Measurements from ENCODE around the gene ANKRD27.
A peak's percentile ranks its signal among the peaks of the same experiment; 100 is the strongest.

ANKRD27 gene

GRCh38 chr19:32649751-32650150, 25.2 kb downstream of the ANKRD27 start:
- H3K4me3 Mint-ChIP-seq, result no peak overlapping the region
- peaks cover 9% of the 10 kb centered on the region for H3K36me3 Mint-ChIP-seq
- H3K4me1 Mint-ChIP-seq, result no peaks in the 10 kb centered on the region
- H3K9me3 Mint-ChIP-seq, result no peaks in the 10 kb centered on the region
- H3K27ac Mint-ChIP-seq, result no peak overlapping the region
- no peaks in the 10 kb centered on the region for H3K27me3 Mint-ChIP-seq

GRCh38 chr19:32647361-32647760, 27.6 kb downstream of the ANKRD27 start:
- no peaks in the 10 kb centered on the region for H3K27me3 Mint-ChIP-seq
- H3K36me3 Mint-ChIP-seq, result peaks cover 9% of the 10 kb centered on the region
- H3K4me3 Mint-ChIP-seq, result no peak overlapping the region
- H3K27ac Mint-ChIP-seq, result no peak overlapping the region
- no peaks in the 10 kb centered on the region for H3K9me3 Mint-ChIP-seq
- H3K4me1 Mint-ChIP-seq, result peaks cover 16% of the 10 kb centered on the region

- Mint-ChIP-seq H3K36me3 (peaks cover 14% of the 10 kb centered on the region), H3K4me1 (peaks cover 24% of the 10 kb centered on the region), H3K27ac (no peak overlapping the region), H3K4me3 (no peak overlapping the region), H3K27me3 (no peaks in the 10 kb centered on the region), H3K9me3 (no peaks in the 10 kb centered on the region)
These were observed 28.4 kb downstream of the ANKRD27 start for GRCh38 chr19:32646556-32646955.

- H3K27ac Mint-ChIP-seq, result no peak overlapping the region
- H3K27me3 Mint-ChIP-seq, result no peaks in the 10 kb centered on the region
- H3K4me1 Mint-ChIP-seq, result peaks cover 27% of the 10 kb centered on the region
- peak overlapping the region; percentile 20 for H3K4me3 Mint-ChIP-seq
- no peaks in the 10 kb centered on the region for H3K9me3 Mint-ChIP-seq
- H3K36me3 Mint-ChIP-seq, result peaks cover 17% of the 10 kb centered on the region
These were observed 32.2 kb downstream of the ANKRD27 start for GRCh38 chr19:32642771-32643170.

GRCh38 chr19:32638625-32639024, 36.4 kb downstream of the ANKRD27 start:
- H3K27me3 Mint-ChIP-seq, result no peaks in the 10 kb centered on the region
- peaks cover 15% of the 10 kb centered on the region for H3K36me3 Mint-ChIP-seq
- H3K4me3 Mint-ChIP-seq, result no peak overlapping the region
- peaks cover 23% of the 10 kb centered on the region for H3K4me1 Mint-ChIP-seq
- no peak overlapping the region for H3K27ac Mint-ChIP-seq
- H3K9me3 Mint-ChIP-seq, result no peaks in the 10 kb centered on the region

GRCh38 chr19:32637480-32637879, 37.5 kb downstream of the ANKRD27 start:
- Mint-ChIP-seq H3K27ac (no peak overlapping the region), H3K36me3 (peaks cover 15% of the 10 kb centered on the region), H3K9me3 (no peaks in the 10 kb centered on the region), H3K27me3 (no peaks in the 10 kb centered on the region), H3K4me3 (no peak overlapping the region), H3K4me1 (peaks cover 11% of the 10 kb centered on the region)

- H3K9me3 Mint-ChIP-seq, result no peaks in the 10 kb centered on the region
- no peaks in the 10 kb centered on the region for H3K27me3 Mint-ChIP-seq
- H3K36me3 Mint-ChIP-seq, result peaks cover 4% of the 10 kb centered on the region
- H3K4me1 Mint-ChIP-seq, result no peaks in the 10 kb centered on the region
- no peak overlapping the region for H3K4me3 Mint-ChIP-seq
- H3K27ac Mint-ChIP-seq, result no peak overlapping the region
These were observed 43.6 kb downstream of the ANKRD27 start for GRCh38 chr19:32631381-32631780.

GRCh38 chr19:32630338-32630737, 44.6 kb downstream of the ANKRD27 start:
- Mint-ChIP-seq H3K27me3 (no peaks in the 10 kb centered on the region), H3K4me1 (no peaks in the 10 kb centered on the region), H3K4me3 (no peak overlapping the region), H3K36me3 (peaks cover 4% of the 10 kb centered on the region), H3K9me3 (no peaks in the 10 kb centered on the region), H3K27ac (no peak overlapping the region)

GRCh38 chr19:32627714-32628270, 47.2 kb downstream of the ANKRD27 start:
- Mint-ChIP-seq H3K27ac (no peak overlapping the region), H3K36me3 (peaks cover 3% of the 10 kb centered on the region), H3K4me3 (no peak overlapping the region), H3K9me3 (no peaks in the 10 kb centered on the region), H3K4me1 (no peaks in the 10 kb centered on the region), H3K27me3 (no peaks in the 10 kb centered on the region)

GRCh38 chr19:32626969-32627368, 48.0 kb downstream of the ANKRD27 start:
- H3K27ac Mint-ChIP-seq, result no peak overlapping the region
- no peaks in the 10 kb centered on the region for H3K27me3 Mint-ChIP-seq
- no peaks in the 10 kb centered on the region for H3K9me3 Mint-ChIP-seq
- H3K36me3 Mint-ChIP-seq, result peaks cover 8% of the 10 kb centered on the region
- no peak overlapping the region for H3K4me3 Mint-ChIP-seq
- no peaks in the 10 kb centered on the region for H3K4me1 Mint-ChIP-seq

- Mint-ChIP-seq H3K27ac (no peak overlapping the region), H3K27me3 (no peaks in the 10 kb centered on the region), H3K9me3 (no peaks in the 10 kb centered on the region), H3K4me3 (no peak overlapping the region), H3K4me1 (no peaks in the 10 kb centered on the region), H3K36me3 (peaks cover 9% of the 10 kb centered on the region)
These were observed 50.6 kb downstream of the ANKRD27 start for GRCh38 chr19:32624410-32624809.

GRCh38 chr19:32622002-32622401, 53.0 kb downstream of the ANKRD27 start:
- Mint-ChIP-seq H3K36me3 (peaks cover 10% of the 10 kb centered on the region), H3K27me3 (no peaks in the 10 kb centered on the region), H3K9me3 (no peaks in the 10 kb centered on the region), H3K4me3 (no peak overlapping the region), H3K27ac (no peak overlapping the region), H3K4me1 (no peaks in the 10 kb centered on the region)

- H3K36me3 Mint-ChIP-seq, result peaks cover 13% of the 10 kb centered on the region
- no peaks in the 10 kb centered on the region for H3K9me3 Mint-ChIP-seq
- no peak overlapping the region for H3K27ac Mint-ChIP-seq
- H3K4me3 Mint-ChIP-seq, result no peak overlapping the region
- H3K4me1 Mint-ChIP-seq, result no peaks in the 10 kb centered on the region
- H3K27me3 Mint-ChIP-seq, result no peaks in the 10 kb centered on the region
These were observed 55.8 kb downstream of the ANKRD27 start for GRCh38 chr19:32619051-32619685.

GRCh38 chr19:32615569-32615968, 59.4 kb downstream of the ANKRD27 start:
- no peak overlapping the region for H3K27ac Mint-ChIP-seq
- no peak overlapping the region for H3K4me3 Mint-ChIP-seq
- peaks cover 21% of the 10 kb centered on the region for H3K36me3 Mint-ChIP-seq
- no peaks in the 10 kb centered on the region for H3K9me3 Mint-ChIP-seq
- no peaks in the 10 kb centered on the region for H3K27me3 Mint-ChIP-seq
- no peaks in the 10 kb centered on the region for H3K4me1 Mint-ChIP-seq

GRCh38 chr19:32614916-32615315, 60.1 kb downstream of the ANKRD27 start:
- Mint-ChIP-seq H3K9me3 (no peaks in the 10 kb centered on the region), H3K4me1 (no peaks in the 10 kb centered on the region), H3K36me3 (peaks cover 21% of the 10 kb centered on the region), H3K4me3 (no peak overlapping the region), H3K27me3 (no peaks in the 10 kb centered on the region), H3K27ac (no peak overlapping the region)

- Mint-ChIP-seq H3K4me3 (no peak overlapping the region), H3K9me3 (no peaks in the 10 kb centered on the region), H3K4me1 (no peaks in the 10 kb centered on the region), H3K27me3 (no peaks in the 10 kb centered on the region), H3K27ac (no peak overlapping the region), H3K36me3 (peaks cover 25% of the 10 kb centered on the region)
These were observed 62.0 kb downstream of the ANKRD27 start for GRCh38 chr19:32613008-32613407.

GRCh38 chr19:32611161-32611560, 63.8 kb downstream of the ANKRD27 start:
- no peaks in the 10 kb centered on the region for H3K4me1 Mint-ChIP-seq
- H3K36me3 Mint-ChIP-seq, result peaks cover 21% of the 10 kb centered on the region
- no peak overlapping the region for H3K4me3 Mint-ChIP-seq
- H3K27me3 Mint-ChIP-seq, result no peaks in the 10 kb centered on the region
- no peaks in the 10 kb centered on the region for H3K9me3 Mint-ChIP-seq
- H3K27ac Mint-ChIP-seq, result peak overlapping the region; percentile 41

All from activated naive CD4-positive, alpha-beta T cell treated with anti-CD3 and anti-CD28 coated beads, Interleukin-2, amount 50 U/mL, for 24 hours (primary cell).